ENCODE measurements around the gene TMEM130. TPM values are rescaled to one million over a fixed set of nuclear protein-coding genes. Genes with fewer than 3 reads are reported as not detected.

Gene TMEM130
- polyA plus RNA-seq, 3 donors: 0.05 TPM; not detected in 2

DNA sequence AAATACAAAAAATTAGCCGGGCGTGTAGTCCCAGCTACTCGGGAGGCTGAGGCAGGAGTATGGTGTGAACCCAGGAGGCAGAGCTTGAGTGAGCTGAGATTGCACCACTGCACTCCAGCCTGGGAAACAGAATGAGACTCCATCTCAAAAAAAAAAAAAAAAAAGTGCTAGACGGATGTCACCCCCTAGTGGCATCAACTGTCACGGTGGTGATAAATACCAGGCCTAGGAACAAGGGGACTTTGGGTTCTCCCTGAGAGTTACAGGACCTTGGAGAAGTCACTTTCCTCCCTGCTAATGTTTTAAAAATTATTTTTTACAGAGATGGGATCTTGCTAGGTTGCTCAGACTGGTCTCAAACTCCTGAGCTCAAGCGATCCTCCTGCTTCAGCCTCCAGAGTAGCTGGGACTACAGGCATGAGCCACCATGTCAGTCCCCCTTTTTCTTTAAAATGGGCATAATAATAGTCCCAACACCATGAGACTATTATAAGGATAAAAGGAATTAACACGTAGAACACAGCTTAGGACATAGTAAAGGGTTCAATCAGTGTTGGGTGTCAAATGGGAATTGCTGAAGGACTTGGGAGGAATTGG, 2.6 kb upstream of the TMEM130 start:
- Histone ChIP-seq H3K9ac (ENCODE audit: insufficient read depth, low read length, poor library complexity, severe bottlenecking) (no peak overlapping the region), H3K4me3 (replicated peaks in 1 of 3; ENCODE audit: low read depth in 2 of 3, low read length in 3 of 3) (no peak overlapping the region), H3K9me3 (replicated peaks in 1 of 2; ENCODE audit: control insufficient read depth in 1 of 2, insufficient read depth in 1 of 2, low read length in 2 of 2) (peaks cover 0 to 9% of the 10 kb centered on the region in 2 donors), H3K36me3 (replicated peaks in 1 of 2; ENCODE audit: control insufficient read depth in 1 of 2, insufficient read depth in 2 of 2, low read length in 2 of 2) (no peaks in the 10 kb centered on the region), H4K20me1 (ENCODE audit: insufficient read depth, low read length) (no peaks in the 10 kb centered on the region), H2AFZ (ENCODE audit: insufficient read depth, low read depth, low read length, poor library complexity, severe bottlenecking) (no peak overlapping the region), H3K4me2 (replicated peaks; ENCODE audit: extremely low read depth, low read length, poor library complexity, severe bottlenecking) (no peak overlapping the region), H3K4me1 (ENCODE audit: control insufficient read depth in 1 of 2, insufficient read depth in 2 of 2, low read length in 2 of 2) (peaks cover 20 to 28% of the 10 kb centered on the region in 2 donors), H3K27me3 (ENCODE audit: control insufficient read depth in 2 of 2, insufficient read depth in 2 of 2, low read length in 2 of 2) (peaks cover 15 to 33% of the 10 kb centered on the region in 2 donors), H3K27ac (ENCODE audit: low read depth in 1 of 2, low read length in 2 of 2) (no peak overlapping the region), H3K79me2 (ENCODE audit: insufficient read depth, low read length) (no peaks in the 10 kb centered on the region)
- no peak overlapping the region for H3K27ac Mint-ChIP-seq
- peaks cover 30 to 61% (median 50%) of the 10 kb centered on the region in 3 donors for H3K27me3 Mint-ChIP-seq (ENCODE audit: low read depth in 3 of 3)
- peaks cover 0 to 3% (median 0%) of the 10 kb centered on the region in 7 donors for H3K9me3 Mint-ChIP-seq
- no peak overlapping the region for H3K4me3 Mint-ChIP-seq
- H3K4me1 Mint-ChIP-seq: peaks cover 20% of the 10 kb centered on the region
- WGBS (ENCODE audit: insufficient coverage): 83% methylated on average over 2 of the region's 7 CpGs
- peak; percentile 30 to 39 (median 37) for DNase-seq
- intact Hi-C loops (cut with micrococcal nuclease): loop anchor here in 1 of 2 donors (10.0 kb wide), 1 partner anchor 452 kb away; the partner anchor contains the start of gene ARPC1A
- H3K36me3 Mint-ChIP-seq: no peaks in the 10 kb centered on the region
- TF ChIP-seq, protein P1, sequence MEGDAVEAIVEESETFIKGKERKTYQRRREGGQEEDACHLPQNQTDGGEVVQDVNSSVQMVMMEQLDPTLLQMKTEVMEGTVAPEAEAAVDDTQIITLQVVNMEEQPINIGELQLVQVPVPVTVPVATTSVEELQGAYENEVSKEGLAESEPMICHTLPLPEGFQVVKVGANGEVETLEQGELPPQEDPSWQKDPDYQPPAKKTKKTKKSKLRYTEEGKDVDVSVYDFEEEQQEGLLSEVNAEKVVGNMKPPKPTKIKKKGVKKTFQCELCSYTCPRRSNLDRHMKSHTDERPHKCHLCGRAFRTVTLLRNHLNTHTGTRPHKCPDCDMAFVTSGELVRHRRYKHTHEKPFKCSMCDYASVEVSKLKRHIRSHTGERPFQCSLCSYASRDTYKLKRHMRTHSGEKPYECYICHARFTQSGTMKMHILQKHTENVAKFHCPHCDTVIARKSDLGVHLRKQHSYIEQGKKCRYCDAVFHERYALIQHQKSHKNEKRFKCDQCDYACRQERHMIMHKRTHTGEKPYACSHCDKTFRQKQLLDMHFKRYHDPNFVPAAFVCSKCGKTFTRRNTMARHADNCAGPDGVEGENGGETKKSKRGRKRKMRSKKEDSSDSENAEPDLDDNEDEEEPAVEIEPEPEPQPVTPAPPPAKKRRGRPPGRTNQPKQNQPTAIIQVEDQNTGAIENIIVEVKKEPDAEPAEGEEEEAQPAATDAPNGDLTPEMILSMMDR (IDR thresholded peaks at IDR 0.05): peak; percentile 61

DNA sequence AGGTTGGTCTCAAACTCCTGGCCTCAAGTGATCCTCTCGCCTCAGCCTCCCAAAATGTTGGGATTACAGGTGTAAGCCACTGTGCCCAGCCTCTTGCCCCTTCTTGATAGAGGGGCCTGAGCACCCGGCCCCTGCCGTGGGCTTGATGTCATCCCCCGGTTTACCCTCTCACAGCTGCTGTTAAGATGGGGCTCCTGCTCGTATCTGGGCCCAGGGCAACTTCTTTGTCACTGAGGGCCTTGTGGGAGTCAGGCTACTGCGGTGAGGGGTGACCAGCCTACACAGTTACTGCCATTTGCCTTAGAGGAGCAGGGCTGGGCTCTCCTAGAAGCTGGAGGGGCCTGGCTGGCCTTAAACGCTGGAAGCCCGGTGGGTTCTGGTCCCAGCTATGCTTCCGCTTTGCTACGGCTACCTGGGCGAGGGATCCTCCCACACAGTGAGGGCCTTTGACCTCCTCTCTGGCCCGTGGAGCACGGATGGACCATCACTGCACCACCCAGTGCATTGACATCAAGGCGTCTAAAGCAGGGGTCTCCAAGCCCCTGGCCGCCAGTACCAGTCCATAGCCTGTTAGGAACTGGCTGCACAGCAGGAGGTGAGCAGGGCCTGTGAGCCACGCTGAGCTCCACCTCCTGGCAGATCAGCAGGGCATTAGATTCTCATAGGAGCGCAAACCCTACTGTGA, 1.1 kb upstream of the TMEM130 start:
- H3K27me3 Mint-ChIP-seq (ENCODE audit: low read depth in 3 of 3): peaks cover 36 to 68% (median 63%) of the 10 kb centered on the region in 3 donors
- H3K4me3 Mint-ChIP-seq: peak overlapping the region in 1 of 2 donors; percentile 93
- DNase-seq: no peak
- Histone ChIP-seq H3K4me3 (replicated peaks in 1 of 3; ENCODE audit: low read depth in 2 of 3, low read length in 3 of 3) (peak overlapping the region in 1 of 3 experiments; percentile 72), H3K4me1 (ENCODE audit: control insufficient read depth in 1 of 2, insufficient read depth in 2 of 2, low read length in 2 of 2) (peaks cover 20 to 28% of the 10 kb centered on the region in 2 donors), H3K27ac (ENCODE audit: low read depth in 1 of 2, low read length in 2 of 2) (no peak overlapping the region), H2AFZ (ENCODE audit: insufficient read depth, low read depth, low read length, poor library complexity, severe bottlenecking) (peak overlapping the region; percentile 76), H4K20me1 (ENCODE audit: insufficient read depth, low read length) (no peaks in the 10 kb centered on the region), H3K79me2 (ENCODE audit: insufficient read depth, low read length) (no peaks in the 10 kb centered on the region), H3K4me2 (replicated peaks; ENCODE audit: extremely low read depth, low read length, poor library complexity, severe bottlenecking) (peak overlapping the region; percentile 85), H3K36me3 (replicated peaks in 1 of 2; ENCODE audit: control insufficient read depth in 1 of 2, insufficient read depth in 2 of 2, low read length in 2 of 2) (no peaks in the 10 kb centered on the region), H3K9me3 (replicated peaks in 1 of 2; ENCODE audit: control insufficient read depth in 1 of 2, insufficient read depth in 1 of 2, low read length in 2 of 2) (peaks cover 0 to 9% of the 10 kb centered on the region in 2 donors), H3K27me3 (ENCODE audit: control insufficient read depth in 2 of 2, insufficient read depth in 2 of 2, low read length in 2 of 2) (peaks cover 15 to 42% of the 10 kb centered on the region in 2 donors), H3K9ac (ENCODE audit: insufficient read depth, low read length, poor library complexity, severe bottlenecking) (no peak overlapping the region)
- peak overlapping the region in 1 of 7 donors; percentile 59 for H3K27ac Mint-ChIP-seq
- intact Hi-C loops (cut with micrococcal nuclease): loop anchor here in 1 of 2 donors (10.0 kb wide), 1 partner anchor 454 kb away; the partner anchor contains the start of gene ARPC1A
- WGBS (ENCODE audit: insufficient coverage): 95% methylated on average over 15 of the region's 17 CpGs
- peaks cover 20% of the 10 kb centered on the region for H3K4me1 Mint-ChIP-seq
- no peaks in the 10 kb centered on the region for H3K36me3 Mint-ChIP-seq
- TF ChIP-seq, protein P1 (IDR thresholded peaks at IDR 0.05): no peak
- H3K9me3 Mint-ChIP-seq: peaks cover 0 to 3% (median 0%) of the 10 kb centered on the region in 7 donors
